LNCaP clone FGC (cell line): ENCODE data around the gene EIF3F.

Experiments used
- DNase-seq: peaks from one replicate; pipeline ENCODE4 v3.0.0-alpha.2; 2011; ENCODE audit warnings: low read depth
- H3K4me3 ChIP-seq: 2 replicates; pipeline ENCODE4 v1.5.1; 2011; ENCODE audit warnings: mild to moderate bottlenecking, low read depth, low read length, control low read depth
- CTCF ChIP-seq: IDR thresholded peaks from 2 replicates; pipeline ENCODE4 v1.5.1; 2012; ENCODE audit warnings: mild to moderate bottlenecking; ENCODE audit not compliant: control insufficient read depth, insufficient read depth; ENCODE audit errors: extremely low read depth

The EIF3F gene

DNA sequence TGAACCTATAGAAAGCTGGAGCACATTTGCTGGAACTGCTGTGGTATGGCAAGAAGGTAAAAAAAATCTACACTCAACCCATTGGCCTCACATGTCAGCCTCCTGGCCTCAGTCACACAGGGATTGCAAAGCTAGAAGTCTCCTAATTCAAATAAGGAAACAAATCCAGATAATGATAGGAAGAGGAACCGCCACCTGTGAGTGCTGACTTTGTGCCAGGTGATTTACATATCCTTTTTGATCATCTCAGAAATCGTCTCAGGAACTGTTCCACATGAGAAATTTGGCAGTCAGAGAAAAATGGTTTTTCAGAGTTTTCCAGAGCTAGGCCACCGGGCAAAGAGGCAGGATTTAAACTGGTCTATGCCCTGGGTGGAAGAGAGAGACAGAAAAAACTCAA, 22.9 kb upstream of the EIF3F start:
- DNase-seq, result no peak
- no peak for TF ChIP-seq CTCF
- H3K4me3 ChIP-seq, result no peak overlapping the region

DNA sequence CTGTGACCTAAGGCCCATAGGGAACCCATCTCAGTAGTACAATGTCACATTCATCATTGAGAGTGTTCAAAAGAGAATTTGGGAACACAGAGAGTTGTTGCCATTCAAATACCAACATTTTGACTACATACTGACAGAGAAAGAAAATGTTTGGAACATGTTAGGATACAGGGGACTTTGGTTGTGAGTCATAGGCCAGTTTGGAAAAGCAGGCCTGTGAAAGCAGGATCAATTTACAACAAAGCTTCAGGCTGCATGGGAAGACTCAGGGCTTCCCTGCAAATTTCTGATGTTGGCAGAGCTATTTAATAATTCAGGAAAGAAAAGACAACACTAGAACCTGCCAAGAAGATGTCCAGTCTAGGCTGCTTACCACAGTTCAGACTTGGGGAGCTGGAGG, 22.3 kb upstream of the EIF3F start:
- H3K4me3 ChIP-seq, result no peak overlapping the region
- DNase-seq, result no peak

DNA sequence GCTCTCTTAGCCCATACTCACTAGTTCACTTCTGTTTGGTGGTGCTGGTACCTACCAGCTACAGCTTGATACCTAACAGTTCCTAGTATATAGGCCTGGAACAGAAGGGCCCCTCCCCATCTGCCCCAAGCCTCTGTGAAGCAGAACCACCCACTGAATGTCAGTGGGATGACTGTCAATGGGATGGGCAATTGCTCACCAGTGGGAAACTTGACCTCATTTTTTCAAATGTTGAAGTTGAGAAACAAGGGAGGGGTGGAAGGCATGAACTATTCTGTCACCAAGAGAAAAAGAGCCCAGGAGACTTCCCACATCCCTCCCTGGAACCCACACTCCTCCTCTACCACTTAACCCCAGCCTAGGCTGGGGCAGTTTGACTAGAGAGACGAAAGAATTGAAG, 21.8 kb upstream of the EIF3F start, which contains the start of gene NLRP10:
Gene NLRP10 (minus strand): TSS at position 62 of the 400 bp plus-strand sequence. CDS start 1,952 bp downstream, outside the sequence.
- H3K4me3 ChIP-seq, result no peak within 1 kb of the TSS
- no peak for TF ChIP-seq CTCF
- DNase-seq, result no peak

More for the DNA sequence above, 22.3 kb upstream of the EIF3F start:
- TF ChIP-seq CTCF, result no peak

DNA sequence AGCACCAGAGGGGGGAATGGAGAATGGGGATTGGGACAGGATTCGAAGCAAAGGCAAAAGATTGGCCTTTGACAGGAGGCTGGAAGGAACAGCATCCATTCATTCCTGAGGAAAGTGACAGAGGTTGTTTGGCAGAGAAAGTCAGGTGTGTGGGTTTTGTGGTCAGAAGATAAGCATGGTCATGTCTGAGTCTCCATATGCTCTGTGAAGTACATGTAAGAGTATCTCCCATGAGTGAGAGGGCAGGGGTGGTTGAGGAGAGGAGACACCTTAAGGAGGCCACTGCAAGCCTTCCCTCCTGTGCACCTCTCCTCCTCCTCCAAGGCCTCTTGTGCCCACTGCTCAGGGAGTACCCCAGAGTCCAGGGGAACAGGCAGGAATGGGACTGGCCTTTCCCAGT, 20.0 kb upstream of the EIF3F start:
- no peak overlapping the region for H3K4me3 ChIP-seq
- no peak for TF ChIP-seq CTCF
- no peak for DNase-seq

DNA sequence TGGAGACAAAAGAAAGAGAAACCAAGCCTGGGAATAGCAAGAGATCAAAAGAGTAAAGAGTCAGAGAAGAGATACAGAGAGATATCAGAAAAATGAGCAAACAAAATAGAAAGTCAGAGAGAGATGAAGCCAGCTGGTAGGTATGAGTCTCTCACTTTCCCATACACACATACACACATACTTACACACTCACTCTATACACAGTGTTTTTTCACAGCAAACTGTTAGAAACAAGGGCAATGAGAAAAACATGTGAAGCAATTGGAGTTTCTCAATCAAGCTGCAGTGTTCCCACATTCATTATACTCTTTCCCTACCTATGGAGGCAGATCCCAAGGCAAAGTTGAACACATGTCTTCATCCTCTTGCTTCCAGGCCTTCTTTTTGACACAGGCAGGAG, 19.3 kb upstream of the EIF3F start:
- DNase-seq, result no peak
- no peak overlapping the region for H3K4me3 ChIP-seq
- TF ChIP-seq CTCF, result no peak

DNA sequence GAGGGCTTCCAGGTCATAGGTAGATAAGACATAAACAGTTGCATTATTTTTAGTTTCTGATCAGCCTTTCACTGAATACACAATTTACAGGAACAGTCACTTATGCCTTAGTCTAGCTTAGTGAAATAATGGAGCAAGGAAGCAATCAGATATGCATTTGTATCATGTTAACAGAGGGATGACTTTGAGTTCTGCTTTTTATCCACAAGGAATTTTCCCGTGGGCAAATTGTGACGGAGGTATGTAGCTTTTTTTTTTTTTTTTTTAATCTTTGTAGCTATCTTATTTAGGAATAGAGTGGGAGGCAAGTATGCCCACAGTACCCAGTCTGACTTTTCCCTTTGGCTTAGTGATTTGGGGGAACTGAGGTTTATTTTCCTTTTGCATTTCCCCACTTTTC, 18.5 kb upstream of the EIF3F start:
- no peak overlapping the region for H3K4me3 ChIP-seq
- no peak for DNase-seq
- TF ChIP-seq CTCF, result no peak
